ENCODE data around the gene ASB10. TPM values are rescaled to one million over a fixed set of nuclear protein-coding genes. Genes with fewer than 3 reads are reported as not detected.

ASB10 gene
- polyA plus RNA-seq, 2 of the 4 experiments (the other 2 are of a cell fraction) = not detected

- H3K4me2 ChIP-seq = no peak overlapping the region
- TF ChIP-seq PHF8 (IDR thresholded peaks at IDR 0.05; ENCODE audit: borderline replicate concordance, low read depth) (no peak), ATOH8 (CRISPR knock-in tag; IDR thresholded peaks at IDR 0.05; ENCODE audit: low read depth) (no peak), HEYL (CRISPR knock-in tag; IDR thresholded peaks at IDR 0.05) (no peak), EHF (CRISPR knock-in tag; IDR thresholded peaks at IDR 0.05) (no peak)
- ATAC-seq (no peak), DNase-seq (ENCODE audit: low read depth in 1 of 2, low spot score in 1 of 2) (no peak), FAIRE-seq (no peak)
- CTCF ChIA-PET = interaction anchor here (0.6 to 6.5 kb wide), 11 partner anchors 8 to 696 kb away, joined by 3 to 69 read pairs (median 3); no protein-coding TSS in a partner anchor
- H3K27ac ChIP-seq = no peak overlapping the region
- no peak overlapping the region for H3K4me3 ChIP-seq
- peaks cover 28% of the 10 kb centered on the region; the same call in 2 of the 3 replicates for H3K4me1 ChIP-seq
- 94% methylated on average over 13 of the region's 13 CpGs for WGBS (ENCODE audit: missing lambda C conversion rate)
- POLR2A ChIA-PET = no interaction called here
- H3K9me3 ChIP-seq = no peaks in the 10 kb centered on the region
Measured at GRCh38 chr7:151236406-151236805, 49.4 kb upstream of the ASB10 start.

GRCh38 chr7:151235091-151235787, 48.2 kb upstream of the ASB10 start:
- Histone ChIP-seq H3K4me1 (peaks cover 21% of the 10 kb centered on the region; the same call in 2 of the 3 replicates), H3K27ac (no peak overlapping the region), H3K4me2 (no peak overlapping the region), H3K4me3 (no peak overlapping the region), H3K9me3 (no peaks in the 10 kb centered on the region)
- DNase-seq (ENCODE audit: low read depth in 1 of 2, low spot score in 1 of 2) (no peak), ATAC-seq (no peak), FAIRE-seq (no peak)
- no peak for TF ChIP-seq PHF8 (IDR thresholded peaks at IDR 0.05; ENCODE audit: borderline replicate concordance, low read depth)
- no peak for TF ChIP-seq CBX8 (IDR thresholded peaks at IDR 0.05)
- TF ChIP-seq RNF2 (IDR thresholded peaks at IDR 0.05; ENCODE audit: borderline replicate concordance, low read depth) = no peak
- no peak for TF ChIP-seq CHD2 (IDR thresholded peaks at IDR 0.05; ENCODE audit: low read length, partially characterized antibody)
- TF ChIP-seq, protein P1, sequence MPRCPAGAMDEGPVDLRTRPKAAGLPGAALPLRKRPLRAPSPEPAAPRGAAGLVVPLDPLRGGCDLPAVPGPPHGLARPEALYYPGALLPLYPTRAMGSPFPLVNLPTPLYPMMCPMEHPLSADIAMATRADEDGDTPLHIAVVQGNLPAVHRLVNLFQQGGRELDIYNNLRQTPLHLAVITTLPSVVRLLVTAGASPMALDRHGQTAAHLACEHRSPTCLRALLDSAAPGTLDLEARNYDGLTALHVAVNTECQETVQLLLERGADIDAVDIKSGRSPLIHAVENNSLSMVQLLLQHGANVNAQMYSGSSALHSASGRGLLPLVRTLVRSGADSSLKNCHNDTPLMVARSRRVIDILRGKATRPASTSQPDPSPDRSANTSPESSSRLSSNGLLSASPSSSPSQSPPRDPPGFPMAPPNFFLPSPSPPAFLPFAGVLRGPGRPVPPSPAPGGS (IDR thresholded peaks at IDR 0.05) = no peak
- no peak for TF ChIP-seq MAX (IDR thresholded peaks at IDR 0.05)
- ChIA-PET CTCF (interaction anchor here (1.0 to 6.5 kb wide), 3 partner anchors 10 to 111 kb away, joined by 3 to 69 read pairs (median 4); no protein-coding TSS in a partner anchor), POLR2A (no interaction called here)
- WGBS (ENCODE audit: missing lambda C conversion rate) = 96% methylated on average over 28 of the region's 28 CpGs

GRCh38 chr7:151233804-151234203, 46.8 kb upstream of the ASB10 start:
- Histone ChIP-seq H3K4me3 (peak overlapping the region; percentile 78), H3K27ac (no peak overlapping the region; a peak in 1 of 6 replicates), H3K9me3 (no peaks in the 10 kb centered on the region), H3K4me2 (peak overlapping the region; percentile 91), H3K4me1 (peaks cover 19% of the 10 kb centered on the region; the same call in 2 of the 3 replicates)
- DNase-seq (ENCODE audit: low read depth in 1 of 2, low spot score in 1 of 2) (no peak), FAIRE-seq (no peak), ATAC-seq (no peak)
- TF ChIP-seq NR3C1 (IDR thresholded peaks at IDR 0.05) = no peak
- TF ChIP-seq, protein P1 (IDR thresholded peaks at IDR 0.05) = no peak
- TF ChIP-seq HOXA7 (CRISPR knock-in tag; IDR thresholded peaks at IDR 0.05) = no peak
- no peak for TF ChIP-seq CHD4 (IDR thresholded peaks at IDR 0.05; ENCODE audit: borderline replicate concordance)
- TF ChIP-seq, protein P2, sequence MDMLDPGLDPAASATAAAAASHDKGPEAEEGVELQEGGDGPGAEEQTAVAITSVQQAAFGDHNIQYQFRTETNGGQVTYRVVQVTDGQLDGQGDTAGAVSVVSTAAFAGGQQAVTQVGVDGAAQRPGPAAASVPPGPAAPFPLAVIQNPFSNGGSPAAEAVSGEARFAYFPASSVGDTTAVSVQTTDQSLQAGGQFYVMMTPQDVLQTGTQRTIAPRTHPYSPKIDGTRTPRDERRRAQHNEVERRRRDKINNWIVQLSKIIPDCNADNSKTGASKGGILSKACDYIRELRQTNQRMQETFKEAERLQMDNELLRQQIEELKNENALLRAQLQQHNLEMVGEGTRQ (IDR thresholded peaks at IDR 0.05) = no peak
- no peak for TF ChIP-seq ZNF302 (CRISPR knock-in tag; IDR thresholded peaks at IDR 0.05)
- TF ChIP-seq CHD2 (IDR thresholded peaks at IDR 0.05; ENCODE audit: low read length, partially characterized antibody) = no peak
- ChIA-PET CTCF (interaction anchor here (0.9 to 6.5 kb wide), 6 partner anchors 11 to 123 kb away, joined by 3 to 69 read pairs (median 4); no protein-coding TSS in a partner anchor), POLR2A (no interaction called here)
- 85% methylated on average over 9 of the region's 9 CpGs for WGBS (ENCODE audit: missing lambda C conversion rate)

All from A549 (cell line).